Pulmonary artery endothelial cell (primary cell): Measurements from ENCODE around the gene NMT1. TPM values are rescaled to one million over a fixed set of nuclear protein-coding genes. Genes with fewer than 3 reads are reported as not detected.
A peak's percentile ranks its signal among the peaks of the same experiment; 100 is the strongest.
"Not testable (repeated sequence)": the region's sequence is repeated elsewhere in the genome, so short reads cannot be mapped to it uniquely, and the experiment has no call there.

Source experiments
- DNase-seq: peaks from one replicate; pipeline ENCODE4 v3.0.0-alpha.2; 2011; ENCODE audit warnings: low read depth, low spot score
- total RNA-seq: library from RNA; depleted of rRNA; stranded (reverse); fragments of >200 nt; gene quantifications from 2 replicates; pipeline ENCODE4 v1.2.3, GENCODE V29; 2014

NMT1 gene
- total RNA-seq, 1 donor from 2014 or later = 74.8 TPM

GRCh38 chr17:45036691-45037090 is 24.4 kb upstream of the NMT1 start:
- no peak for DNase-seq

GRCh38 chr17:45038728-45039634 is 22.1 kb upstream of the NMT1 start:
- no peak for DNase-seq

- DNase-seq = no peak
These were observed 20.7 kb upstream of the NMT1 start for GRCh38 chr17:45040459-45040858.

GRCh38 chr17:45042346-45043120 is 18.6 kb upstream of the NMT1 start:
- no peak for DNase-seq

DNA sequence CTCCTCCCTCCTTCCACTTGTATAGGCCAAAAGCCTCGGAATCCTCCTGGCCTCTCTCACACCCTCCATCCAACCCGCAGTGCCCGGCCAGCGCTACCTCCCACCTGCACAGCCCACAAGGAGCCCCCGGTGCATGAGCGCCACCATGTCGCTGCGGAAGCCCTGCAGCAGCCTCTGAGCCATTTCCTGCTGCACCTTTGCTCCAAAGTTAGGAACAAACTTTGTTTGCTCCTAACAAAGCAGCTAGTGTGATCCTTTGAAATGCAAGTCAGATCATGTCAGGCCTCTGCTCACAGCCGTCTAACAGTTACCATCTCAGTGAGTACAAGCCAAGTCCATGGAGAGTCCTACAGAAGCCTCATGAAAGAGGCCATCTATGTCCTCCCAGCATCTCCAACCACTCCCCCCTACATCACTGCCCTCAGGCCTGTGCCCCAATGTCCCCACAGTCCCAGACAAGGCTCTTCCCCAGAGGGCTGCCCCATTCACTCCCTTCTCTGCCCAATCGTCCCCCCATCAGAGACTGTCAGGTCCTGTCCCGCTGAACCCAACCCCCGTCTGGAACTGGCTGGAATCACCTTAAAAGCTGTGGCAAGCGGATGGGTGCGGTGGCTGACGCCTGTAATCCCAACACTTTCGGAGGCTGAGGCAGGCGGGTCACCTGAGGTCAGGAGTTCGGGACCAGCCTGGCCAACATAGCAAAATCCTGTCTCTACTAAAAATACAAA is 17.1 kb upstream of the NMT1 start:
- no peak for DNase-seq

GRCh38 chr17:45046537-45047125 is 14.5 kb upstream of the NMT1 start:
- DNase-seq = no peak

GRCh38 chr17:45048795-45049563 is 12.1 kb upstream of the NMT1 start:
- no peak for DNase-seq

GRCh38 chr17:45050481-45051059 is 10.5 kb upstream of the NMT1 start:
- DNase-seq = no peak

DNA sequence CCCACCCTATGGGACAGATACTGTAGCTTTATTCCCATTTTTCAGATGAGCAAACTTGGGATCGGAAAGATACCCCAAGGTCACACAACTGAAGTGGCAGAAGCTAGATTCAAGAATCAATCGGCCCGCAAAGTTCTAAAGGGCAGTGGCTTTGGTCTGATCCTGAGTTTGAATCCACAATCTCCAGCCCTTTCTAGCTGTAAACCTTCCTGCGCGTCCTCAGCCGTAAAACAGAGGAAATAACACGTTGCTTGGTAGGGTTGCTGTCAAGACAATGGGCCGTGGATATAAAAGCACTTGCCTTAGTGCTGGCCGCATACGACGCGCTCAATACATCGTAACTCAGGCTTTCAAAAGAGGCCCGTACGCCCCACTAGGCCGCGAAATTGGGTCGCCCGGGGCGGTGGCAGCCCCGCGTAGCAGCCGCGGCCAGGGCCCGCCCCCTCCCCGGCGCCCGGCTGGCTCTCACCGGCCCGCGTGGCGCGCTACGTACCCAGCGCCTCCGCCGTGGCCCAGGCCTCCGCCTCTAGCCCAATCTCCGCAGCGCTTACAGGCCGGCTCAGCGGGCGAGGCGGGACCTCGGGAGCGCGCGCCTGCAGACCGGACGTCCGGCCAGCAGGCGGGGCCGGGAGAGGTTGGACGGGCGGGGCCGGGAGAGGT is 9.9 kb upstream of the NMT1 start, which contains the start of gene DCAKD:
TSS of gene DCAKD (minus strand) at position 573 of the 660 bp plus-strand sequence. CDS start 16,747 bp downstream, outside the sequence.
- peak; percentile 82 for DNase-seq

- not testable (repeated sequence) for DNase-seq
These were observed 9.4 kb upstream of the NMT1 start for GRCh38 chr17:45051720-45052051.

GRCh38 chr17:45052052-45052772 is 8.9 kb upstream of the NMT1 start:
- DNase-seq = no peak

DNA sequence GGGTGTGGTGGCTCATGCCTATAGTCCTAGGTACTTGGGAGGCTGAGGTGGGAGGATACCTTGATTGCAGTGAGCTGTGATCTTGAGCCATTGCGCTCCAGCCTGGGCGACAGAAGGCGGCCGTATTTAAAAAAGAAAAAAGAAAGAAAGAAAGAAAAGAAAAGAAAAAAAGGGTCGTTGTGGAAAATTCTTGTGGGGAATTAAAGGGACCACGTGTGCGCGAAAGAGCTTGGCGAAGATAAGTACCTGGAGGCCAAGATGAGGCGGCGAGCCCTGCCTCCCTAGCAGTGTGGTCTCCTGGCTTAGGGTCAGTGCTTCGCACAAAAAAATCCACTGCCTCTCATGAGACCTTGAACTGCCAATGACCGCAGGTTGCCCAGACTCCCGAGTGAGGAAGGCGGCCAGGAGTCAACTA is 728 bp upstream of the NMT1 start:
- DNase-seq = no peak

GRCh38 chr17:45061606-45062205 is 589 bp downstream of the NMT1 start:
- no peak for DNase-seq

DNA sequence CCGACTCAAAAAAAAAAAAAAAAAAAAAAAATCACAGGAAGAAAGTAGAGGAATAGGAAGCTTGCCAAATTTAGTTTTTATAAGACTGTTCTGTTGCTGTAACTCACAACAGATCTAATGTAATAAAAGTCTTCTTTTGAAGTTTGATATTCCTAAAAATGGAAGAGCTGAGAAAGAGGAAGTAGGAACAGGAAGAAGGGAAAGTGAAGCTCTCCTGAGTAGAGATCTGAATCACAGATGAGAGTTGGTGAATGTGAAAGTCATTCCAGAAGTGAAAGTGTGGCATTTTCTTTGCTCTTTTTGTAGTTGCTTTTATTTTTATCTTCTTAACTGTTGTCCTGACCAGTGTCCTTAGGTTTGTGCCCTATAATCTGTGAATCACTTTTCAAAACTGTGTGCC is 2.1 kb downstream of the NMT1 start:
- DNase-seq = no peak

DNA sequence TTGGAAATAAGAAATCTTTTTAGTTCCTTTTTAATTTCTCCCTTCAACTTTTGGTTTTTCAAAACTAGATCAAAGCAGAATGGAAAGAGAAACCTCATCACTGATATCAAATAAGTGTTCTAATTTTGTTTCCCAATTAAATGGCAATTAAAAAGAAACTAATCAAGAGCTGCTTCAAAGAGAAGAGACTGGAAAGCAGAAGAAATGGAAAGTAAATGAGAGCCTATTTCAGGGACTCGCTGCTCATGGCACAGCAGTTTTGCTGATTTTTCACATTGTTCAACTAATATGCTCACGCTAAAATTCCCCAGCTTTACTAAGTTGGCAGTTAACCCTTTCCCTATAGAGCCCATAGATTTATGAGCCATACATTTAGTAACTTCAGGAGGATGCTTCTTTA is 6.5 kb downstream of the NMT1 start:
- no peak for DNase-seq

GRCh38 chr17:45070001-45070400 is 8.9 kb downstream of the NMT1 start:
- DNase-seq = no peak

- DNase-seq = no peak
These were observed 9.7 kb downstream of the NMT1 start for GRCh38 chr17:45070809-45071208.

DNA sequence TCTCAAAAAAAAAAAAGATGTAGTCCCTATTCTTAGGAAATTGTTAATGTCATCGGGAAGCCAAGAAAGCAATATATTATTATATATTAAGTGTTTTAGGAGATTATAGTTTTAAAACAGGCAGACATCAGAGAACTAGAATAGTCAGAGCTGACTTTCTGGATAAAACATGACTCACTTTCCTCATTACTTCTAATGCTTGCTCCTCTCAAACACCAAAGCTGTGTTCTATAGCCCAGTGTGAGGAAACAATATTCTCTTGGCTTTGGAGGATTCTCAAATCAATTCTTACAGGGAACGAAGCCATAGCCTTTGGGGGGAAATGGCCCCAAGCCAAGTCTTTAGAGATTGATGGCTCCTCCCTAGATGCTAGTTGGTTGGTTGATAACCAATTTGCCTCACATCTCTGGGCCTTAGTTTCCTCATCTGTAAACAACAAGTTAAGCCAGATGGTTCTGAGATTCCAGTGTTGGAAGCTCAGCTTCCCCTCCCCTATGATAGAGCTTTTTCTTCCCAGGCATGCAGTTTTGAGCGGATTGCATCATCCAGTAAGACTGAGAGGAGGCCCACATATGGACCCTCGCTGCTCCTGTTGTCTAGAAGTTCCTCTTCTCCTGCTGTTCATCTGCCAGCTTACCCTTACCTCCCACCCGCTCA is 12.4 kb downstream of the NMT1 start:
- no peak for DNase-seq
